ENCODE measurements around the gene C10orf67.

DNA sequence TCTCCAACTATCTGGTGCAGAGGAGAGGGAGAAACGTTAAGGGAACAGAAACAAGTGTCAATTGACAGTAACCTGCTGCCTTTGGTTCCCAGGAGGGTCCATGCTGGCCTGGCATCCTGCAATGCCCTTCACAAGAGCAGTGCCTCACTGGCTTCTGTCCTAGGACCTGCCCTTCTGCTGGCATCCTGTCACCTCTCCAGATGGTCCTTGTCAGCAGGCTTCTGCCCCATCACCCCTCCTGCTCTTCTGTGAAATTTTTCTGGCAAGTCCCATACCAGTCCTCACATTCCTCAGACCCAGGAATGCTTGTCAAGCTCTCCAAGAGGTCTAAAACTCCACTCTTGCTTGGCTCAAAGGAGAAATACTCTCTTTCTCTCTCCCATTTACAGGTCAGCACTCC lies 34.2 kb downstream of the C10orf67 start:
- TF ChIP-seq, protein P1, sequence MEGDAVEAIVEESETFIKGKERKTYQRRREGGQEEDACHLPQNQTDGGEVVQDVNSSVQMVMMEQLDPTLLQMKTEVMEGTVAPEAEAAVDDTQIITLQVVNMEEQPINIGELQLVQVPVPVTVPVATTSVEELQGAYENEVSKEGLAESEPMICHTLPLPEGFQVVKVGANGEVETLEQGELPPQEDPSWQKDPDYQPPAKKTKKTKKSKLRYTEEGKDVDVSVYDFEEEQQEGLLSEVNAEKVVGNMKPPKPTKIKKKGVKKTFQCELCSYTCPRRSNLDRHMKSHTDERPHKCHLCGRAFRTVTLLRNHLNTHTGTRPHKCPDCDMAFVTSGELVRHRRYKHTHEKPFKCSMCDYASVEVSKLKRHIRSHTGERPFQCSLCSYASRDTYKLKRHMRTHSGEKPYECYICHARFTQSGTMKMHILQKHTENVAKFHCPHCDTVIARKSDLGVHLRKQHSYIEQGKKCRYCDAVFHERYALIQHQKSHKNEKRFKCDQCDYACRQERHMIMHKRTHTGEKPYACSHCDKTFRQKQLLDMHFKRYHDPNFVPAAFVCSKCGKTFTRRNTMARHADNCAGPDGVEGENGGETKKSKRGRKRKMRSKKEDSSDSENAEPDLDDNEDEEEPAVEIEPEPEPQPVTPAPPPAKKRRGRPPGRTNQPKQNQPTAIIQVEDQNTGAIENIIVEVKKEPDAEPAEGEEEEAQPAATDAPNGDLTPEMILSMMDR (IDR thresholded peaks at IDR 0.05) = no peak
- TF ChIP-seq EP300 (IDR thresholded peaks at IDR 0.05) = no peak
